Inferior parietal cortex (tissue), 1 donor: ENCODE results near the gene CHD1L.
A peak's percentile ranks its signal among the peaks of the same experiment; 100 is the strongest.
"Not testable (repeated sequence)": the region's sequence is repeated elsewhere in the genome, so short reads cannot be mapped to it uniquely, and the experiment has no call there.

Source experiments
- DNase-seq: peaks from one replicate; pipeline ENCODE4 v3.0.0-alpha.2; 2016; ENCODE audit errors: extremely low spot score

Gene CHD1L

DNA sequence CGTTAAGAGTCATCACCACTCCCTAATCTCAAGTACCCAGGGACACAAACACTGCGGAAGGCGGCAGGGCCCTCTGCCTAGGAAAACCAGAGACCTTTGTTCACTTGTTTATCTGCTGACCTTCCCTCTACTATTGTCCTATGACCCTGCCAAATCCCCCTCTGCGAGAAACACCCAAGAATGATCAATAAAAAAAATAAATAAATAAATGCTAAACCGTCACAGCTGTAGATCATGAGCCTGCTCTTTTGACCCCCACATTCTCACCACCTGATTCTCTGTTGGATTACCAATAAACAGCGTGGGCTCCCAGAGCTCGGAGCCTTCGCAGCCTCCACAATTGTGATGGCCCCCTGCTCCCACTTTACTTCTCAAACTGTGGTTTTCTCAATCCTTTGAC lies 8.6 kb upstream of the CHD1L start:
- not testable (repeated sequence) for DNase-seq

- no peak for DNase-seq
Measured at GRCh38 chr1:147235822-147236221, 6.7 kb upstream of the CHD1L start.

- DNase-seq, result no peak
Measured at GRCh38 chr1:147236448-147236847, 6.0 kb upstream of the CHD1L start.

- no peak for DNase-seq
Measured at GRCh38 chr1:147236959-147237791, 5.3 kb upstream of the CHD1L start.

- DNase-seq, result no peak
Measured at GRCh38 chr1:147238053-147238902, 4.2 kb upstream of the CHD1L start.

DNA sequence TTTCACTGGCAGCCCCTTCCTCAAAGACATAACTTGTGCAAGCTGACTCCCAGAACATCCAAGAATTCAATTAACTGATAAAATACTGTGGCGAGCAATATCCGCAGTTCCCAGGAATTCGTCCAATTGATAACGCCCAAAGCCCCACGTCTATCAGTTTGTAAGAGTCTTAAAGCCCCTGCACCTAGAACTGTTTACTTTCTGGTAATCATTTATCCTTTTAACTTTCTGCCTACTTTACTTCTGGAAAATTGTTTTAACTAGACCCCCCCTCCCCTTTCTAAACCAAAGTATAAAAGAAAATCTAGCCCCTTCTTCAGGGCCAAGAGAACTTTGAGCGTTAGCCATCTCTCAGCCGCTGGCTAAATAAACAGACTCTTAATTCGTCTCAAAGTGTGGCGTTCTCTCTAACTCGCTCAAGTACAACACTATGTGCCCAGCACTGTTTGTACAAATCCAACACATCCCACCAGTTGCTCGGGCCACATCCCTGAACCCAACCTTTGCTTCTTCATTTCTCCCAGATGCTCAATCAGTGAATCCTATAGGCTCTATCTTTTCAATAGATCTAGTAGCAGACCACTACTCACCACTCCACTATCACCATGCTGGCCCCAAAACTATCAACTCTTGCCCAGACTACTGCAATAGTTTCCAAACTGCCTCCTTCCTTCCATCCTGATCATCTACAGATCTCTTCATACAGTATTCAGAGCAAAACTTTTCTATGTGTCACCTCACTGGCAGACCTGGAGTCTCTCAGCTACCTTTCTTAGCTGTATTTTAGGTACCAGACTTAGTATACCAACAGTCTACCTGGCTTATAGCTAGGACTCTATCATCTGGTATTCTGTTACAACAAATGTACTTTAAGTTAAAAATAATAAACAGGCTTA lies 3.3 kb upstream of the CHD1L start:
- no peak for DNase-seq

DNA sequence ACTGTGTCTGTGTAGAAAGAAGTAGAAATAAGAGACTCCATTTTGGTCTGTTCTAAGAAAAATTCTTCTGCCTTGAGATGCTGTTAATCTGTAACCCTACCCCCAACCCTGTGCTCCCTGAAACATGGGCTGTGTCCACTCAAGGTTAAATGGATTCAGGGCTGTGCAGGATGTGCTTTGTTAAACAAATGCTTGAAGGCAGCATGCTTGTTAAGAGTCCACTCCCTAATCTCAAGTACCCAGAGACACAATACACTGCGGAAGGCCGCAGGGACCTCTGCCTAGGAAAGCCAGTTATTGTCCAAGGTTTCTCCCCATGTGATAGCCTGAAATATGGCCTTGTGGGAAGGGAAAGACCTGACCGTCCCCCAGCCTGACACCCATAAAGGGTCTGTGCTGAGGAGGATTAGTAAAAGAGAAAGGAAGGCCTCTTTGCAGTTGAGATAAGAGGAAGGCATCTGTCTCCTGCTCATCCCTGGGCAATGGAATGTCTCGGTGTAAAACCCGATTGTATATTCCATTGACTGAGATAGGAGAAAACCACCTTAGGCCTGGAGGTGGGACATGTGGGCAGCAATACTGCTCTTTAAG lies 2.3 kb upstream of the CHD1L start:
- DNase-seq, result not testable (repeated sequence)

DNA sequence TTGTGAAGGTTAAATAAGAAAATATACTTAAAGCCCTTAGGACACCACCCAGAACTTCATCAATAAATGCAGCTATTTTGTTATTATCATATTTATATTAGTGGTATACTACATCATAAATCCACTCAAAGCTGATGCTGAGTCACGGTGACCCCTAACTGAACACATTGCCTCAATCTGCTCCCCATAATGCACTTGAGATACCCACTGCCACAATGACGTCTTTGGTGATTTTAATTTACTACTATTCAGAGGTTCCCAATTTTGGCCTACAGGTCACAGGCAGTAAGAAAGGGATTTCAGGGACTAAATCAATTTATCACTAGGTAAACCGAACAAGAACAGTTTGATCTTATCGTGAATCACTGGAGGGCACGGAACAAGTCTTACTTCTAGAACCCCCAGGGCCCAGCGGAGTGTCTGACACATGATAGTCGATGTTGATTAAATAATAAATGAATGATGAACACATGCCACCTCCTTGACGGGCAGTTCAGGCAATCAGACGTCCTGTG lies 493 bp upstream of the CHD1L start:
- peak; percentile 15 for DNase-seq

- DNase-seq, result no peak
Measured at GRCh38 chr1:147243228-147243685, 773 bp downstream of the CHD1L start.

- DNase-seq, result peak; percentile 19
Measured at GRCh38 chr1:147243841-147244240, 1.4 kb downstream of the CHD1L start.

GRCh38 chr1:147245129-147245528 lies 2.6 kb downstream of the CHD1L start:
- no peak for DNase-seq

GRCh38 chr1:147245586-147246021 lies 3.1 kb downstream of the CHD1L start:
- DNase-seq, result no peak

- DNase-seq, result no peak
Measured at GRCh38 chr1:147246044-147246690, 3.7 kb downstream of the CHD1L start.

DNA sequence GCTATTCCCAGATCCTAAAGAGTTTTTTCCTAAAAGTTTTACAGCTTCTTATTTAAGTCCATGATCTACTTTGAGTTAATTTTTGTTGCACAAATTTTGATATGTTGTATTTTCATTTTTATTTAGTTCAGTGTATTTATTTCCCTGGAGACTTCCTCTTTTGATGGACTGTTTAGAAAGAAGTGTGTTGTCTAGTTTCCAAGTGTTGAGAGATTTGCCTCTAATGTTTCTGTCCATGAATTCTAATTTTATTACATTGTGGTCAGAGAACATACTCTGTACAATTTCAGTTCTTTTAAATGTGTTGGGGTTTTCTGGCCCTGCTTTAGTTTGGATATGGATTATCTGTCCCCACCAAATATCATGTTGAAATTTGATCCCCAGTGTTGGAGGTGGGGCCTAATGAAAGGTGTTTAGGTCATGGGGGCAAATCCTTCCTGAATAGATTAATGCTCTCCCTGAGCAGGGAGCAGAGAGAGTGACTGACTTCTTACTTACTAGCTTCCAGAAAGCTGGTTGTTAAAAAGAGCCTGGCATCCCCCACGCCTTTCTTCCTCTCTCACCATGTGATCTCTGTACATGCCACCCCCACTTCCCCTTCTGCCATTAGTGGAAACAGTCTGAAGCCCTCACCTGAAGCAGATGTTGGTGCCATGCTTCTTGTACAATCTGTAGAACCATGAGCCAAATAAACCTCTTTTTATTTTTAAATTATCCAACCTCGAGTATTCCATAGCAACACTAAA lies 4.6 kb downstream of the CHD1L start:
- DNase-seq, result no peak

DNA sequence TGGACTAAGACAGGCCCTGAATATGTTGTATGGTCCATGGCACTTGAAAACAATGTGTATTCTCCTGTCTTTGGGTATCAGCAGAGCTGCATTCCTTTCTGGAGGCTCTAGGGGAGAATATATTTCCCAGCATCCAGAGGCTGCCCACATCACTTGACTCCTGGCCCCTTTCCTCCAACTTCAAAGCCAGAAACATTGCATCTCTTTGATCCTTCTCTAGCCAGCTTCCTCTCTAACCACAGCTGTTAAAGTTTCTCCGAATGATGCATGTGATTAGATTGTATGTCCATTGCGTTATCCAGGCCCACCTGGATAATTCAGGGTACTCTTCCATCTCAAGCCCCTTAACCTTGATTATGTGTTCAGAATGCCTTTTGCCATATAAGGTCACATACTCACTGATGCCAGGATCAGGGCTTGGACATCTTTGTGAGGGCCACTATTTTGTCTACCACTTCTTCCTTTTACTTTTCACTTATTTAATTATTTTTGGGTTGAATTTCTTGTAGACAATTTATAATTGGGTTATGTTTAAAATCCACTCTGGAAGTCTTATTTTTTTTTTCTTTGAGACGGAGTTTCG lies 5.3 kb downstream of the CHD1L start:
- no peak for DNase-seq

DNA sequence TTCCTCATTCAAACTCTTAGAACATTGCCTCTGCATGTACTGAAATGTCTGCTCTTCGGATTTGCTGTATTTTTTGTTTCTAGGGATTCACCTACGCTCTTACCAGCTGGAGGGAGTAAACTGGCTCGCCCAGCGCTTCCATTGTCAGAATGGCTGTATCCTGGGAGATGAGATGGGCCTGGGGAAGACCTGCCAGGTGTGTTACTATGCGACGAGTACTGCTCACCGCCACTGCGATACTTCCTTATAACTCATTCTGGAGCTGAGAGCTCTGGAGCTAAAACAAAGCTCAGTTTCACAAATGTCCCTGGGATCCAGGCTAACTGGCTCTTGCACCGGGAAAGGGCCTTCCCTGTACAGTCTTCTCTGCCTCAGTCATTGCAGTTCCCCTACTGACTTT lies 10.1 kb downstream of the CHD1L start:
- DNase-seq, result no peak

- DNase-seq, result no peak
Measured at GRCh38 chr1:147260956-147261355, 18.5 kb downstream of the CHD1L start.

DNA sequence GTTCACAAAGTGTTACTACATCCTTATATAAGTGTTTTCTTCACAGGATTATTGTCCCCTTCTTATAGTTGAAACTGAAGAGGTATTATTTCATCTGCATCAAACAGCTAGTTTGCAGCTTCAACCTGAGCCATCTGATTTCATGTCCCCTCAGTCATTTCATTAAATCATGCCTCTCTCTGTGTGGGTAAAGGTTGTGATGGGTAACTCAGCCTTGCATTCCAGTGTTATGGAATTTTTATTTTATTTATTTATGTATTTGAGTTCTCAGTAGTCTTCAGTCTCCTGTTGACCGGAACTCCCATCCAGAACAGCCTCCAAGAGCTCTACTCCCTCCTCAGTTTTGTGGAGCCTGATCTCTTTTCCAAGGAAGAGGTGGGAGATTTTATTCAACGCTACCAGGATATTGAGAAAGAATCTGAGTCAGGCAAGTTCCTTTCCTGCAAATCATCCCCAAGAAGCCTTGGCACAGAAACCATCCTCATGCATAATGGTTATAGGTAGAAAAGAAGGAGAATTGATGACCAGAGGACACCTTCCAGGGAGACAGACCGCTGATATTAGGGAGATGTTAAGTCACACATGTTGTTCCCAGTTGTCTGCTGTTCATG lies 21.8 kb downstream of the CHD1L start:
- no peak for DNase-seq

GRCh38 chr1:147266381-147266780 lies 23.9 kb downstream of the CHD1L start:
- DNase-seq, result peak; percentile 61
